GM18517 (cell line): ENCODE results near the gene IGSF22.

Source experiments
- ATAC-seq: cut with Tn5 transposase; IDR thresholded peaks from one replicate; pipeline ENCODE4 v1.9.1; 2021; ENCODE audit warnings: mild to moderate bottlenecking, moderate library complexity; ENCODE audit not compliant: unreplicated experiment

Gene IGSF22

DNA sequence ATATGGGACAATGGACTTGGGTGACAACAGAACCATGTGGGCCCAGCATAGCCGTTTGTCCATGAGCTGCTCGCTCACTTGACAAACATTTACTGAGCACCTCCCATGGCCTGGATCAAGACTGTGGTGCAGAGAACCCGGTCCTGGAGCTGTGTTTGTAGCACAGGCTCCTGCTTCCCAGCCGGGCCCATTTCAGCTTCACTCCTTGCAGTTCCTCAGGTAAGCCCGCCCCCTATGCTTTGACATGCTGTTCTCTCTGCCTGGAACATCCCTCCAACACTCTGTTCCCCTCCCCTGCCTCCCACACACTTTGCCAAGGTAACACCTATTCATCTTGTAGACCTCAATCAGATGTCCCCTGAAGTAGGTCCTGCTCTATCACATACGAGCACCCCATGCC, 19.3 kb upstream of the IGSF22 start:
- ATAC-seq, result no peak

DNA sequence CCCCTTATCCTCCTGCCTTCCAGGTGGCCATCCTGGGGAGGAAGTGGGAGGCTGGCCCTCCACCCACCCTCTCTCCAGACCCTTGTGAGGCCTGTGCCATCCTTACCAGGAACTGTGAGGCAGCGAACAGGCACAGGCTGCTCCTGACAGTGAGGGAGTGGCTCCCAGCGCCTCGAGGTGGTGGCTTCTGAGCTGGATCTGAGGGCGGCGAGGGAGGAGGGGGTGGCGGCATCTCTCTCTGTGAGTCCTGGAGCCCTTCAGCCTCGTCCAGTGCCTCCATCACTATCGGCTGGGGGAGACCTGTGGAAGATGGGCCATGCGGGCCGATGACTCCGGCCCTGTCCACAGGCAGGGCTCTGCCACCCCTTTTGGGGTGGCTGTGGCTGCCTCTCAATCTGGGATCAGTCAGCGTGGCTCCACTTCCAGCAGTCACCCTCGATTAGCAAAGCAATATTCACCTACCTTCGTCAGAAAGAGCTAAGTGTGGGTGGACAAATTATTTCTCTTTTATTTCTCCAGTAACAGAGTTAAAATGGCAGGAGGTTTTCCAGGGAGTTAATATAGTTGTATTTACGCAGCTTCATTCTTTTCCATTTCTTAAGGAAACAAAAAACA, 18.0 kb upstream of the IGSF22 start:
- no peak for ATAC-seq

DNA sequence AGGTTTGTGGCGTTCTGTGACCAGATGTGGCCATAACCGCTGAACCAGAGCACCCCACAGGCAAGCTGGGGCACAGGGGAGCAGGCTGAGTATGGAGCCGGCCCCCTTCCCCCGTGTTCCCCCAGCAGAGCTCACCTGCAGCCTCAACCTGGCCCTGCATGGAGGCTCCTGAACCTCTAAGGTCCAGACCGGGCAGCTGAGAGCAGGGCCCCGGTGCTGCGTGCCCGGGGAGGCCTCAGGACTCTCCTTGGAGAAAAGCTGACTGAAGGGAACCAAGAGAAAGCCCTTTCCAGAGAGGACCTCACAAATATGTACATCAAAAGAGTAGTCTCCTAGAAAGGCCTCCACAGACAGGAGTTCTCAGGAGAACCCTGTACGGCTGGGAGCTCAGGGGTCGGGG, 17.4 kb upstream of the IGSF22 start:
- ATAC-seq, result no peak

DNA sequence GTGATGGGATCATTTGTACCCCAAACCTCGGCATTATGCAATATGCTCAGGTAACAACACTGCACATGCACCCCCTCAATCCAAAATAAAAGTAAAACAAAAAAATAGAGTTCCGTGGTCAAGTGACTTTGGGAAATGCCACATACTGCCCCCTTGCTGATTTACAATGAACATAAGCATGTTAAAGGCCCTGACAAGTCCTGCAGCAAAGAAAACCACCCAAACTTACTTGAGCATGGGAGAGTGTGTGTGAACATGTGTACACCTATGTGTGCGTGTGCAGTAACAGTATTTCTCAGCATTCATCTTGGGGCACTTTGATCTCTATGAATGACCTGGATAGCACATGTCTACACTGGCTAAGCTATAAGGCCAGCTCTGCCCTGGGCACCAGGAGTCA, 15.8 kb upstream of the IGSF22 start:
- ATAC-seq, result no peak

DNA sequence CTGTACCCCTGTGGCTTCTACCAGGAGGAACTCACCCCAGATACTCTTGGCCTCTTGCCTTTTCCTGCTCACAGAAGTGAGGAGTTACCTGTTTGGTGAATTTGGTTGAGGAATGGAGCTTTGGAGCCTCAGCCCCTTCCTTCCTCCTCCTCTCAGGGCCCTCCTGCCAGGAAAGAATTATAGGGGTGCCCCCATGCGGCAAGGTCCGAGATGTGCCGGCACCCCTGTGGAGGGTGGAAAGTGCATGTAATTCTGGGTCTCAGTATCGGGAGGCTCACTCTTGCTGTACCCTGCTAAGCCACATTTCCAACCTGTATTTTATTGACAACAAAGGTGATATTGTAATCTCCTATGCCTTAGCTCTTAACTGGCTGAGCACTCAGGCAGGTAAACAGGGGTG, 13.7 kb upstream of the IGSF22 start:
- ATAC-seq, result no peak

DNA sequence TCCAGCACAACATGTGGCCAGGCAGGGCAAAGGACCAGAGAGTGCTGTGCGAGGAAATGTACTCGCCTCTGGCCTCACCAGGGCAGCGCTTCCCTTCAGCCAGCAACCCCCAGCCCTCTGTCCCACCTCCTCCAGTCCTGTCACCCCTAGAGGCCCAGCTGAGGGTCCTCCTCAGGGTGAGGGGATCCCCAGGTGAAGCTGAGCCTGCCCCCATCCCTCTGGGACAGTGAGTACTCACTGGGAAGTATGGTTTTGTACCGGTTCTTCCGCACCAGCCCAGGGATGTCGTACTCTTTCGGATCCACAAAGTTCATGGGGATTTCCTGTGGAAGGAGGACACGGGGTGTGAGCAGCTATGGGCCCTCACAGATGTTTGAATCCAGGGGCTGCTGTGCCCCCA, 11.7 kb upstream of the IGSF22 start:
- ATAC-seq, result no peak

DNA sequence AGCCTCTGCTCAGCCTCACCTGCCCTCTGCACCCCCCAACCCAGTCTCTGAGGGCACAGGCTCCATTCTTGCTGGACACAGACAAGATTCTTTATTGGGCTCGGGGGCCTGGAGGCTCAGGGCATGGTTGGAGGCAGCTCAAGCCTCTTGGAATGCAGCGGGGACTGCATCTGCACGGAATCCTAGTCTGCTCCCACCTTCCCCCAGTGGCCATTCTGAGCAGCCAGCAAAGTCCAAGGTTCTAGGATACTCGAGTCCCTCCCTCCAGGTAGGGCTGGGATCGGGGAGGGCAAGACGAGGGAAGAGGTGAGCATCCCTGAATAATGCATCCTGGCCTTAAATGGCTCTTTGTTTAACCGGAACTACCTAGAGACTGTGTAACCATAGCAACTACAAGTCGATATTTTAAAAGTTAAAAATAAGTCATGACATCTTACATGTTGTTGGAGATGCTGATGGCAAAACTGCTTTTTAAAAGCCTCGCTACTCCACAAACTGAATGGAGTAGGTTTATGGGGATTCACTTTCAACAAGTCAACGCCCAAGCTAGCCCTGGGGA, 10.7 kb upstream of the IGSF22 start:
- no peak for ATAC-seq

DNA sequence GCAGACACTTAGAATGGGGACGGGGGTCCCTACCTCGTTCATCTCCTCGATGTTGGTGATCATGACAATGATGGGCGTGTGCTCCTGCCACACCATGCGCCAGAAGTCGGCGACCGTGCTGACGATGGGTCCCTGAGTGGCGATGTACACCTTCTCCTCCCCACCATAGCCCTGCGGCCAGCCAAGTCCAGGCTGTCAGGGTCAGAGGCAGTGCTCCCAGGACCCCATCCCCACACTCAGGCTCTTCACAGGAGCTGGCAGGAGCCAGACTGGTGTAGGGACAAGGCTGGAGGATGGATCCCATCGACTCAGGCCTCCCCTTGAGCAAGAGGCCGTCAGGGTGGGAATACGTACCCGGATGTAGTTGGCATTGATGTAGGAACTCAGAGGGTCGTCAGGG, 7.2 kb upstream of the IGSF22 start:
- ATAC-seq, result no peak

DNA sequence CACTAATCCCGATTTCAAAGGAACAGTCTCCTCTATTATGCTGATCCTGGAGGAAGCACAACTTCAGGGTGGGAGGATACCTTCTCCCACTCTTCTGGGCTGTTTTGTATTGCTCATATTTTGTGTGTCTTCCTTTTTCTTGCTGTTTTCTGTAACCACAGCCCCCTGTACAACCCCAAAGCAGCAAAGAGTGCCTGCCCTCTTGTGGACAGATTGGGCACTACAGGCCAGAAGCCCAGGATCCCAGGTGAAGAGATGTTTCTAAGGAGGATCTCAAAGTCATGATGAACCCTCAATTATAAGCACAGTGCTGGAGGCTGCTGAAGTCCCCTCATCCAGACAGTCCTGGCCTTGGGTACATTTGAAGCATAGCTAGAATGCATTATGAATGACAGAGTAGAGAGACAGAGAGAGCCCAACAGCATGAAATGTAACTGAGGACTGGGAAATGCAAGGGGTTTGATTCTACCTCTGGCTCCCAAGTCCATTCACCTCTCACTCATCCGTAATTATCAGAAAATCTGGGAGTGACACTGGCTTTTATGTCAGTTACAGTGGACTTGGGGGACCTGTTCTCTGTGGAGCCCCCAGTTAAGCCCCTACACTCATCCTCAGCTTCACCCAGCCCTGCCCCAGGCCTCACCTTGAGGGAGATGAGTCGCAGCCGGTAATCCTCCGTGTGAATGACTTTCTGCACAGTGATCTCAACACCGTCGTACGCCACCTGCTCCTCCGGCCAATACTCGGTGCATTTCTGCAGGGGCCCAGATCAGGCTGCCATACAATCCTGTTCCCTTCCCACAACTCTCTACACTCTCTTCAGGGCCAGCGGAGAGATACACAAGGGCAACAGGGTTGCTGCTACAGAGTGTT, 6.2 kb upstream of the IGSF22 start:
- peak; percentile 70 for ATAC-seq

DNA sequence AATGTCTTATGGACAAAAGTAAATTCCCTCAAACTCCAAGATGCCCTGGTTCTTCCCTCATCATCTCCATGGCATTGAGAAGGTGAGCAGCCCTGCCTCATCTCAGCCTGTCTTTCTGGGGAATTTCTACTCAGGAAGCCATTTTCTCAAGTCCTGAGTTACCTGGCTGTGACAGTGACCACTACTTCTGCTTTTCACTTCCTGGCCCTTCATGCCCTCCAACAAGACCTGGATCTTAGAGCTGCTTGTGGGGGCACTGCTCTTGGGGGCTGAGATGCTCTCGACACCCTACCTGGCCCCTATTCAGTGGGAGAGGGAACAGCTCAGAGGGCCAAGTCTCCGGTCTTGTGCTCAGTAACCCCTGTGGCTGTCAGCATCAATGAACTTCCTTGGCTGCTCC, 5.5 kb upstream of the IGSF22 start:
- ATAC-seq, result peak; percentile 21

DNA sequence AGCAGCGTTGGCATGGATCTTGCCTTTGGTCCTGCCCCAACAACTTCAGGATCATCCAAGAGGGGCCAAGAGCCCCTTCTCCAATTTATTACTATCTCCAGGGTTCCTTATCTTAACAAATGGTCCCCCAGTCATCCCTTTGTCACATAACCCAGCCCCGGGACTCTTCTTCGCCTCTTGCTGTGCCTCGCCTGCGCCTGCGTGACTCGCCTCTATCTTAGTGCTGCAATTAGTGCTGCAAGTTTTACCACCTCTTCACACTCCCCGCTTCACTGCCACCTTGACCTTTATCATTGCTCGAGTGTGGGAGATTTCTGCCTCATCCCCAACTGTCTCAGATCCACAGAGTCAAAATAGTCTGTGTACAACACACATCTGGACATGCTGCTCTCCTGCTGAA, 4.0 kb upstream of the IGSF22 start:
- ATAC-seq, result no peak

DNA sequence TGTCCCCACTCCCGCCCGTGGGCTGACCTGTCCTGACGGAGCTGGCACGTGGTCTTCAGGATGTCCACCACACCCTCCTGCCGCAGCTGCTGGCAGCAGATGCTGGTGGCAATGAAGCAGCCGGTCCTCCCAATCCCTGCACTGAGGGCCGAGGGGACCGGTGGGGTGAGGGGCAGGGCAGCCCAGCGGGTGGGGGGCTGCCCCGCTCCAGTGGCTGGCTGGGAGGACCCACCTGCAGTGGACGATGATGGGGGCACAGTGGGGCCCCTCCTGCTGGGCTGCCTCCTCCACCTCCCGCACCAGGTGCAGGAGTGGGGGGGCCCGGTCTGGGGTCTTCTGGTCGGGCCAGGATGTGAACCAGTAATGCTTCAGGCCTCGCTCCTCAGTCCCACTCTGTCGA, 3.4 kb upstream of the IGSF22 start:
- no peak for ATAC-seq

DNA sequence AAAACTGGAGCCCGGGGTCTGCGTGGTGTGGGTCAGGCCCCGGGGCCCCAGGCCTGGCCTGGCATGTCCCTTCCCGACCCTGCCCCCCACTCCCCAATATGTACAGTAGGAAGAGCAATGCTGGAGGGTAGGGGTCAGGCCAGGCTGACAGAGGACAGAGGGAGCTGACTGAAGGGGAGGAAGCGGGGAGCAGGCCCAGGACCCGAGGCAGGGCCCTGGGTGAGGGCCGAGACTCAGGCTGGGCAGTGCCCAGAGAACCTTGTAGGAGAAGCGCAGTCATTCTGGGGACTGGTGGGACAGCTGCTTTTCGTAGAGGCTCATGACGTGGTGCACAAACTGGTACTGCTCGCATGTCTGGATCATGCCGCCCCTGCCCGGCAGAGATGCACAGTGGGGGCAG, 2.7 kb upstream of the IGSF22 start:
- no peak for ATAC-seq

DNA sequence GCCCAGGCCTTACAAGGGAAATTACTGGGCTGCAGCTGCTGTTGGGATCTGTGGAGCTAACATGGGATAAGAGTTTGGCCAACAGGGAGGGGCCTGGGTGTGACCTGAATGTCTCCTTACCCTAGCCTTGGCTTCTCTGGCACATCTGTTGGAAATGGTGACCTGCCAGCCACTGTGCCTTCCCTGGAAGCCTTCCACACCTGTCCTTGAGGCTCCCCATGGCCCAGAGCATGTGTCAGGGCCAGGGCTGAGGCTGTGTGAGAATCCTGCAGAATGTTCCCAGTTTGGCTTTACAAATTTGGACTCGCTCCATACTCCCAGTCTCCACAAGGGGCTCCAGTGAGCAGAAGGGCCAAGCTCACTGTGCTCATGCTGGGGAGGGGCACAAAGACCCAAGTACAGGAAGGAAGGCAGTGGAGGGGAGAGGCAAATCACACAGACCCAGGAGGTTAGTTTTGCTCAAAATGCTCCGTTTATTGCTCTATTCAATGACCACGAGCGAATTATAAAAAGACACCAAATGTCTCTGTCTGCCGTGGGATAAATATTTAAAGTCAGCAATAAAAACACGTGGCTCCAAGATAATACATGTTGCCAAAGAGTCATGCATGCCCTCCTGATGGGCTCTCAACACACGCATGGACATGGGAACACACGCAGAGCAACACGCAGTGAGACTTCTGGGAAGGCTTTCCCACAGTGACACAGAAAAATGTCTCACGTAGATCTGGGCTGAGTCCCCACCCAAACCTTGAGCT, 1.7 kb upstream of the IGSF22 start:
- no peak for ATAC-seq

DNA sequence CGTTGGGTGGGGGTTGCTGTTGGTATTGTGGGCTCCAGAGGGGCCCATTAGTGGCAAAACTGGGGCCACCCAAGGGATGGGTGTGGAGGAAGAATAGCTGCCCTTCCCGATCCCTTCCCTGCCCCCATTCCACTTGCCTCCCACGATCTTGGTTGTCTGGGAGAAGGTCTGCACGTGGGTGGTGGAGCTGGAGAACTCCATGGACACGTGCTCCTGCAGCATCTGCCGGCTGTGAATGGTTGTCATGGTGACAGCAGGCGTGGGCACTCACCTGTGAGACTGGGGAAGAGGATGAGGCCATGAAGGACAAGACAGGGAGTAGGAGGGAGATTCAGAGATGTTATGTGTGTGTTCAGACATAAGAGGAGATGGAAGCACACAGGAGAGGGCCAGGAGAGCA, 2.0 kb downstream of the IGSF22 start:
- no peak for ATAC-seq

DNA sequence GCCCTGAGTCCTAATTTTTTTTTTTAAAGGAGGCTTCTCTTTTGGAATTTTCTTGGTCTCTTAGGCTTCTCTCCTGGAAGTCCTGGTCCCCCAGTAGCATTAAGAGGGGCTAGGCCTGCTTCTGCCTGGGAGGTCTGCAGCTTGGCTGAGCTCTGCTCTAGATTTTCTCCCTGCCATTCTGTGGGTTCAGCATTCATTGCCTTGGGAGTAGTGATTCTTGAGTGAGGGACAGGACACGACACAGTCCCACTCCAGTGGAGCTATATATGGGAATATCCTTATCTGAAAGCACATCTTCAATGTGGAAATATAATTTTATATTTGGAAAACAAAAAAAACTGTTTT, 3.7 kb downstream of the IGSF22 start:
- ATAC-seq, result peak; percentile 28

DNA sequence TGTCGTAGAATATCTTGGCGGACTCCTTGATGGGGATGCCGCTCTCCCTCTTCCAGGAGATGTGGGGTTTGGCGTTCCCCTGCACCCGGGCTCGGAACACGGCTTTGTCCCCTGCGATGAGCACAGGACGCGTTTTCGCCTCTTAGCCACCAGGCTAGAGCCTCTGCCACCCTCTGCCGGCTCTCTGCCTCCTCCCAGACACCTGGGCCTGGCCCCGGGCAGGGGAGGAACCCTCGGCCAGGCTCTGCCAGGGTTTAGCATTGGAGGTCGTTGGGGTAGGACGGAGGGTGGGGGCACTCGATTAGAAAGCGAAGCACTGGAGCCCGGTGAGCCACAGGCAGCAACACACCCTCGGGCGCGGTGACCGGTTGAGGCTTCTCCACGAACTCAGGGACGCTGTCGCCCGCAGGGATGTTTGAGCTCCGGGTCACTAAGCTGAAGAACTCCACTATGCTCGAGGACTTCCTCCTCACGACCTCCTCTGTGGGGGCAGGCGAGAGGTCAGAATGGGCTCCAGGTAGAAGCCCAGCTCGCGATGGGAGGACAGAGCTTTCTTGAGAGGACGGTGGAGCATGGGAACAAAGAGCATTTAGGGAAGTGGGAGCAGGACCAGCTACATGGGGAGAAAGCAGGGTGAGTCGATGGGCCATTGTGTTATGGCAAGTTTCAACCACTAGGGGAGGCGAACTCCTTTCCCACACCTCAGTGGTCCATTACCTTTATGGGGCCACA, 4.3 kb downstream of the IGSF22 start:
- peak; percentile 69 for ATAC-seq

DNA sequence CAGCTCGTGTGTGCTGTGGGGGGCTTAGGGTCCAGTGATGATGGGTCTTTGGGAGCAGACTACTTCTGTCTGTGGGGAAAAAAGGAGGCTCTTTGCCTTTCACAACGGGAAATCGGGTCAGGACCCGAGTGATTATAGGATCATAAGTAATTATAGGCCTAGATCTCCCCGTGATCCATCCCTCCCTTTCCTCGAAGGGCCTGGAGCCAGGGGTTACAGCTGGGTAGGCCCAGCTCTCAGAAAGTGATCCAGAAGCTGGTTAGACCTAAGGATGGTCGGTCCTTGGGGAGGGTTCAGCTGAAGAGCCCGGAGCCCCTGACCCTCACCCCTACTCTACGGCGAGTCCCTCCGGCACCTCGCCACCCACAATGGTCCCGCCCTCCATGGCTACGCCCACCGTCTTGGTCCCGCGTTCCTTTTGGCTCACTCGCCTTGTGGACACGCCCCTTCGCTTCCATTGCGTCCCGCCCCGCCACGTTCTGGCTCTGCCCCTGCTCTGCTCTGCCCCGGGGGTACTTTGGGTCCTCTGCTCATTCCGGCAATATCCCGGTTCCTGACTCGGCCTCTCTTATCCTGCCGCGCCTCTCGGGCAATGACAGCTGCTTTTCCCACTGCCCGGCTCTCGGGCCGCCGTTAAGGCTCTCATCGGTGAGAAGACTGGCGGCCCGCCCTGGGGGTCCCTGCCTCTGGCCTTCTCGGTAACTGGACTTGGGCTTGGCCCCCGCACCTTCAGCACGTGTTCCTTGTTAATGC, 5.0 kb downstream of the IGSF22 start:
- no peak for ATAC-seq

DNA sequence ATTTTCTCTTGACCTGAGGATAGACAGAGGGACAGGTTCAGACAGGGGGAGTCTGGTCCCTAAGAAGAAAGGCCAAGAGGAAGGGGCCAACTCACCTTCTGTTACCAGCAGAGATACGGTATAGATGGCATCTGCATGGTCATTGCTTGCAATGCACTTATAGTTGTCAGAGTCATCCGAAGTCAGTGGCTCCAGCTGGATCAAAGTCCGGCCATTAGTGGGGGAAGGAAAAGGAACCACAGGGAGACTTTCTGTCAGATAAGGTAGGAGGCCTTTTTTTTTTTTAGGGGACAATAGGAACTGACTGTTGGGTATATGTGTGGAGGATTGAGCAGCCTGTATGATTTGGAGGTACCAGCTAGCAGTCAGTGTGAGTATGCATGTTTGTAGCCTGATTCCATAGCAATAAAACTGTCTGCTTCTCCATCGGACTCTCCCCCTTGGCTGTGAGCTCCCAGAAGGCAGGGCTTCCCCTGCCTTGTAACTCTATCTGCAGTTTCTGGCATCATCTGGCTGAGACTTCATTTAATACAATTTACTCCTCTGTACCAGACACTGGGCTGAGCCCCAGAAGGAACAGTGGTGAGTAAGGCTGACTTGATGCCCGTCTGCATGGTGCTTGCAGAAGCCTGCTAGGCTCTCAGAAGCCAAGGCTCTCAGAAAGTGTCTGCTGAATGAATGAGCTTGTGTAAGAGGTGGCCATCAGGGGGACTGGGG, 5.7 kb downstream of the IGSF22 start:
- ATAC-seq, result no peak

DNA sequence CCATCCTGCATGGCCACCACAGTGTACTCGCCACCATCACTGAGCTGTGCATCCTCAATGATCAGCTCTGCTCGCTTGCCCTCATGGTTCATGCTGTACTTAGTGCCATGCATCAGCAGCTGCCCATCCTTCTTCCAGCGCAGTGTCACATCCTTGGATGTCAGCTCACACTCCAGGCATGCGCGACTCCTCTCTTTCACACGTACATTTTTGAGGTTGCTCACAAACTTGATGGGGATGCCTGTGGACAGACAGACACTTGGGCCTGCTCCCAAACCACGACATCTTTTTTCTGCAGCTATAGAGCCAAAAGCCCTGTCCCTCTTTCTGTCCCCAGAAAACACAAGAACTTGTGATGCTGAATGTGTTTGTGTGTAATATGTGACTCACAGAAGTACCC, 10.5 kb downstream of the IGSF22 start:
- ATAC-seq, result no peak
